CD4-positive, alpha-beta T cell treated with Interleukin-17A for 1 hour (primary cell): ENCODE results near the gene DCLRE1B.
"Not testable (repeated sequence)": the region's sequence is repeated elsewhere in the genome, so short reads cannot be mapped to it uniquely, and the experiment has no call there.

Source experiments
- DNase-seq: peaks from one replicate; pipeline ENCODE4 v3.0.0-alpha.2; 2020

The DCLRE1B gene

GRCh38 chr1:113928941-113929749, 24.0 kb downstream of the DCLRE1B start, which contains the start of gene HIPK1:
TSS of gene HIPK1 (plus strand) at chr1:113929324.
- DNase-seq = peak; percentile 94

GRCh38 chr1:113929750-113930498, 24.8 kb downstream of the DCLRE1B start:
- peak; percentile 87 for DNase-seq

DNA sequence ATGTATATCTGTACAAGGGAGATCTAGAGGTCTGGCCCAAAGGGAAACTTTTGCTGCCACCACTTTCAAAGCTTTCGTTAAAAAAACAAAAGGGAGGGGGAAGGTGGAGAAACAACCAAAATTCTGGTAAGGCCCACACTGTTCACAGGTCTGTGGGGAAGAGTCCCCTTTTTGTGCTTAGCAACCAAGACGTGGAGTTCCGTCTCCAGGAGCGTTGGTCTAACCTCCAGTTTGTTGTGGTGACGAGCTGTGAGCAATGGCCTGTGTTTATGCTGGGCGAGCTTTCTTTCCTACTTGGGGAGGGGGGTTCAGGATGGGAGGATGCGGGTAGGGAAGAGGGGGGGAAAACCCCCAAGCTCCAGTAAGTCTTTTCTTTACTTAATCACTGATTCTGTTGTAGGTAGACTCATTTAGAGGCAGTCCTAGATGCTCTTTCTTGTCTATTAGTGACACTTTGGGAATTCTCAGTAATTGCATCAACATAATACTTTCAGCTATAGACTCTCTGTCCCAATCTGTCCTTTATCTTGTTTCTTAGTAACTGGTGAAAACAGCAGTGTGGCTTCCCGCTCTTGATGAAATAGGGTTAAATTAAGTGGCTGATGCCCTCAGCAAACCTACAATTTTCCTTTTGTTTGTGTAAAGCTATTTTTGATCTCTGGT, 25.5 kb downstream of the DCLRE1B start:
- peak; percentile 94 for DNase-seq

DNA sequence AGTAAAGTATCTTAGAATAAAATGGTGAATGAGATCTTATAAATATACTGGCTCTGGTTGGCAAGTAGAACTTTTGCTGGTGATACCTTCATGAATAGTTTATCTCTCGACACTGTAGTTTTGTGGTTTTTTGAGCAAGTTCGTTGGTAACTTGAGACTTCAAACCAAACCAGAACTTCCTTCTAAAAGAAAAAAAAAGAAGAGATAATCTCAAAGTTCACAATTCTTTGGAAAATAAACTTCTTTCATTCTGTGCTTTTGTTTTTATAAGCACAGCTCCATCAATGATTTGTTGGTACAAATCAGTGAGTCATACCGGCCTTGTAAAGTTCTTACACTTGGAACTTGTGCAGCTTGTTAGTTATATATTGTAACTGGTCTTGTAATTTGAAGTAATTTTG, 26.3 kb downstream of the DCLRE1B start:
- peak; percentile 72 for DNase-seq

DNA sequence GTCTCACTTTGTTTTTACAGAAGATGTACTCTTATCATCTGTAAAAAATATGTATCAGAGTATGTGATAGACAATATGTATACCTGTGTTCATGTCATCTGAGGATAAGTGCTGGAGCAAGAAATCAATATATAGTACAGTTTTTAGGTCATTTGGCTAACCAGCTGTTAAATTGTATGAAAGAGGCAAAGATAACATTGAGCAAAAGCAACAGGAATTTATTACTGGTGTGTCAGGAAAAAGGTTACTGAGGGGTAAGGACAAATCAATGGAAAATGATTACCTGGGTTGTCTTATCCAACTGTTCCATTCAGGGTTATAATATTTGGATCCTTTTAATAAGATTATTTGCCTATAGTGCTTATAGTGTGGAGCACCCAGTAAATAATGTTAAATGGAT, 28.9 kb downstream of the DCLRE1B start:
- no peak for DNase-seq

DNA sequence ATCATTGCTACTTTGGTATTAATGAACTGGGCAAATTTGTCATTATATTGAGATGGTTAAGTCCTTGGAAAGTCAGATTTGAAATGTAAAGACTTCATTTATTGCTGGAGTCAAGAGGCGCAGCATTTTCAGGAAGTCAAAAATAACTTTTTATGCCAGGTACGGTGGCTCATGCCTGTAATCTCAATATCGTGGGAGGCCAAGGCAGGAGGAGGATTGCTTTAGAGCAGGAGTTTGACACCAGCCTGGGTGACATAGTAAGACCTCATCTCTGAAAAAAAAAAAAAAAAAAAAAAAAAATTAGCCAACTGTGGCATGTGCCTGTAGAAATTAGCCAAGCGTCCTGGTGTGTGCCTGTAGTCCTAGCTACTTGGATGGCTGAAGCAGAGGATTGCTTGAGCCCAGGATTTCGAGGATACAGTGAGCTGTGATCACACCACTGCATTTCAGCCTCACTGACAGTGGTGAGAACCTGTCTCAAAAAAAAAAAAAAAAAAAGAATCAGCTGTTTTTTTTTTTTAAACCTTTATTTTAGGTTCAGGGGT, 29.5 kb downstream of the DCLRE1B start:
- DNase-seq = no peak

DNA sequence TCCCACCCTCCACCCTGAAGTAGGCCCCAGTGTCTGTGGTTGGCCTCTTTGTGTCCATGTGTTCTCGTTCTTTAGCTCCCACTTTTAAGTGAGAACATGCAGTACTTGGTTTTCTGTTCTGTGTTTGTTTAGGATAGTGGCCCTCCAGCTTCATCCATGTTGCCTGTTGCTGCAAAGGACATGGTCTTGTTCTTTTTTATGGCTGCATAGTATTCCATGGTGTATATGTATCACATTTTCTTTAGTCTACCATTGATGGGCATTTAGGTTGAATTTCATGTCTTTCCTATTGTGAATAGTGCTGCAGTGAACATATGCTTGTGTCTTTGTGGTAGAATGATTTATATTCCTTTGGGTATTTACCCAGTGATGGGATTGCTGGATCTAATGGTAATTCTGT, 30.1 kb downstream of the DCLRE1B start:
- DNase-seq = no peak

GRCh38 chr1:113935970-113936369, 30.8 kb downstream of the DCLRE1B start:
- DNase-seq = peak; percentile 47

DNA sequence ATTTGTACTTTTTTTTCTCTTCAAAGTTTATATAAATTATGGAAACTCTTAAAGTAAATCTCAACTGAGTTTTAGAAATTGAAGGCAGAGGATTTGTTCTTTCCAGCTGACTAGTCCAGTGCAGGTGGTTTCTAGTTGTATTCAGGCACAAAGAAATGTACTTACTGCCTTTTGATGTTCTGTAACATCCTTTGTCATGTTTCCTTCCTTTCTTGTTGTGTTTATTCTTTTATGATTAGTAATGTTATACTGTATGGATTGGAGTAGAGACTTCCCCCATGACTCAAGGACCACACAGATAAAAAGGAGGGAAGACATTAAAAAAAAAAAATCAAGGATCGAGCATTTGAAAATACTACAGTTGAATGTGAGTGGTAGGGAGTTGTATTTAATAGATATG, 32.0 kb downstream of the DCLRE1B start:
- DNase-seq = no peak

GRCh38 chr1:113938192-113938591, 33.1 kb downstream of the DCLRE1B start:
- DNase-seq = no peak

- DNase-seq = peak; percentile 72
Measured at GRCh38 chr1:113940365-113941244, 35.5 kb downstream of the DCLRE1B start.

DNA sequence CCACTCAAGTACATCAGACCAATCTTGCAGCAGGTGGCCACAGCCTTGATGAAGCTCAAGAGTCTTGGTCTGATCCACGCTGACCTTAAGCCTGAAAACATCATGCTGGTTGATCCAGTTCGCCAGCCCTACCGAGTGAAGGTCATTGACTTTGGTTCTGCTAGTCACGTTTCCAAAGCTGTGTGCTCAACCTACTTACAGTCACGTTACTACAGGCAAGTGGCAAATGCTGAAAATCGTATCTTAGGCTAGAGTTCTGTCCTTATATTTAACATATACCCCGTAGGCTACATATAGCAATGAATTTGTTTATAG, 36.1 kb downstream of the DCLRE1B start:
- DNase-seq = no peak

DNA sequence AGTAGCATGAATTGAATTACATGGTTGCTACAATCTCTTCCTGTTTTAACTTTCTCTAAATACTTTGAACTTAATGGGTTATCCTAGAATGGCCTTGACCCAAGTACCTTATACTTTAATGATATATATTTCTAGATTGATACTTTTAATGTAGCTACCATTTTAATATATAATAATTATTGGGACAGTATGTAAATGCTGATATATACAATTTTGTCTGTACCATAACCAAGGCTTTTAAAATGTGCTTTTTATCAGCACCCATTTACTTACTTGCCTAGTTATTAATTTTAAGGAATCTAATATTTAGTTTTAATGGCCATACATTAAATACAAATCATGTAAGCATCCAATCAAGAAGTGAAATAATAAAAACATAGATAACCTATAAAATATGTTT, 37.4 kb downstream of the DCLRE1B start:
- no peak for DNase-seq

DNA sequence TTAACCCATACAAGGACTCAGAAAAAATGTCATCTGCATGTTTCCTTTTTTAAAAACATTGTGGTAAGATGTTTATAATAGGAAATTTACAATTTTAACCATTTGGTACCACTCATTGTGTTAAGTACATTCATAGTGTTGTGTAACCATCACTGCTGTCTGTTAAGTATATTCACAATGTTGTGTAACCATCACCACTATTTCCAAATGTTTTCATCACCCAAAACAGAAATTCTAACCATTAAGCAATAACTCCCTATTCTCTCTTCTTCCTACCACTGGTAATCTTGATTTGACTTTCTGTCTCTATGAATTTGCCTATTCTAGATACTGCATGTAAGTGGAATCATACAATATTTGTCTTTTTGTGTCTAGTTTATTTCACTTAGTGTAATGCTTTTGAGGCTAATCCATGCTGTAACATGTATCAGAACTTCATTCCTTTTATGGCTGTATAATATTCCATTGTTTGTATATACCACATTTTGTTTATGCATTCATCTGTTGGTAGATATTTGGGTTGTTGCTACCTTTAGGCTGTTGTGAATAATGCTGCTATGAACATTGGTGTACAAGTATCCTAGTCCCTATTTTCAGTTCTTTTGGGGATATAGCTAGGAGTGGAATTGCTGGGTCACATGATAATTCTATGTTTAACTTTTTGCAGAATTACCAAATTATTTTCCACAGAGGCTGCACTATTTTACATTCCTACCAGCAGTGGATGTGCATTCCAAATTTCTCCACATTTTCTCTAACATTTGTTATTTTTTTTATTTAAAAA, 38.1 kb downstream of the DCLRE1B start:
- no peak for DNase-seq

DNA sequence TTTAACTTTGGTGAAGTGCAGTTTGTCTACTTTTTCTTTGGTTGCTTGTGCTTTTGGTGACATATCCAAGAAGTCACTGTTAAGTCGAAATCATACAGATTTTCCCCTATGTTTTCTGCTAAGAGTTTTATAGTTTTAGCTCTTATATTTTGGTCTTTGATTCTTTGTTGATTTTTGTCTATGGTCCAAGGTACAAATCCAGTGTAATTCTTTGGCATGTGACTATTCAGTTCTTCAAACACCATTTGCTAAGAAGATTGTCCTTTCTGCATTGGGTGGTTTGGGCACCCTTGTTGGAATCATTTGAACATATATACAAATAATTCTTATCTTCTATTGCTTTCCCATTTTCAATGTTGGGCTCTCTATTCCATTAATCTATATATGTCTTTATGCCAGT, 40.2 kb downstream of the DCLRE1B start:
- no peak for DNase-seq

GRCh38 chr1:113946112-113946511, 41.0 kb downstream of the DCLRE1B start:
- DNase-seq = no peak

- no peak for DNase-seq
Measured at GRCh38 chr1:113946678-113947387, 41.7 kb downstream of the DCLRE1B start.

GRCh38 chr1:113947388-113948107, 42.4 kb downstream of the DCLRE1B start:
- peak; percentile 49 for DNase-seq

- DNase-seq = not testable (repeated sequence)
Measured at GRCh38 chr1:113948151-113948550, 43.0 kb downstream of the DCLRE1B start.

GRCh38 chr1:113949007-113949406, 43.9 kb downstream of the DCLRE1B start:
- DNase-seq = peak; percentile 48
